GM10266 (cell line): ENCODE measurements around the gene PDE2A.

Experiments used
- DNase-seq: peaks from one replicate; pipeline ENCODE4 v3.0.0; 2012; ENCODE audit errors: extremely low spot score
- CTCF ChIP-seq: IDR thresholded peaks from 2 replicates; pipeline ENCODE4 v1.5.1; 2012; ENCODE audit warnings: mild to moderate bottlenecking, low read depth; ENCODE audit not compliant: control insufficient read depth, insufficient read depth; ENCODE audit errors: missing control alignments

Gene PDE2A

GRCh38 chr11:72614381-72614780, 59.8 kb downstream of the PDE2A start:
- no peak for DNase-seq
- TF ChIP-seq CTCF, result no peak

- DNase-seq, result peak; percentile 66
Measured at GRCh38 chr11:72613977-72614376, 60.2 kb downstream of the PDE2A start.

GRCh38 chr11:72613450-72613849, 60.8 kb downstream of the PDE2A start:
- no peak for DNase-seq
- no peak for TF ChIP-seq CTCF

More at GRCh38 chr11:72613977-72614376, 60.2 kb downstream of the PDE2A start:
- peak; percentile 17 for TF ChIP-seq CTCF

- no peak for TF ChIP-seq CTCF
- no peak for DNase-seq
Measured at GRCh38 chr11:72609476-72609875, 64.7 kb downstream of the PDE2A start.

- TF ChIP-seq CTCF, result peak; percentile 30
- no peak for DNase-seq
Measured at GRCh38 chr11:72609045-72609444, 65.2 kb downstream of the PDE2A start.

GRCh38 chr11:72607496-72607895, 66.7 kb downstream of the PDE2A start:
- no peak for DNase-seq
- TF ChIP-seq CTCF, result no peak

GRCh38 chr11:72606748-72607468, 67.3 kb downstream of the PDE2A start:
- no peak for TF ChIP-seq CTCF
- no peak for DNase-seq
